GM18517 (cell line): ENCODE measurements around the gene CDH13.

Experiments used
- ATAC-seq: cut with Tn5 transposase; IDR thresholded peaks from one replicate; pipeline ENCODE4 v1.9.1; 2021; ENCODE audit warnings: mild to moderate bottlenecking, moderate library complexity; ENCODE audit not compliant: unreplicated experiment

Gene CDH13

GRCh38 chr16:82773018-82773417 lies 146.2 kb downstream of the CDH13 start:
- ATAC-seq: no peak

GRCh38 chr16:82776470-82777146 lies 149.8 kb downstream of the CDH13 start:
- no peak for ATAC-seq

GRCh38 chr16:82782715-82783251 lies 156.0 kb downstream of the CDH13 start:
- no peak for ATAC-seq

GRCh38 chr16:82783933-82784572 lies 157.3 kb downstream of the CDH13 start:
- no peak for ATAC-seq

- ATAC-seq: no peak
Observed at GRCh38 chr16:82784573-82784968, 157.8 kb downstream of the CDH13 start.

GRCh38 chr16:82788225-82788624 lies 161.5 kb downstream of the CDH13 start:
- ATAC-seq: no peak

DNA sequence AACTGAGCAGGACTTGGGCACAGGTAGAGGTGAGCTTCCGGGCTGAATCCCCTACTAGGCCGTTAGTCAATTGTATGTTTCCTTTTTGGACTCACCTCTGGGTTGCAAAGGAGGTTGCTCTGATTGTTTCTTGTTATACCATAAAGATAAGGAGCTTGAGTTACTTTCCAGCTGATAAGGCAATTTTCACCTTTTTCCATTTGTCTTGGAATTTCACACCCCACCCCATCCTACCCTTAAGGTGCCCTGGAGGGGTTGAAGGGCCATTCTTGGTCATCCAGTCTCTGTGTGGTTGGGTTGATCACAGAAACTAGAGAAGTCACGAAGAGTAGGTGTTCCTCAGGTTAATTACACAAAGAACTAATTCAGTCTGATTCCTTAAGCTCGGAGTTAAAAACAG lies 162.2 kb downstream of the CDH13 start:
- ATAC-seq: no peak

- no peak for ATAC-seq
Observed at GRCh38 chr16:82792693-82793092, 165.9 kb downstream of the CDH13 start.

GRCh38 chr16:82793528-82794245 lies 166.9 kb downstream of the CDH13 start:
- no peak for ATAC-seq

GRCh38 chr16:82796047-82796446 lies 169.3 kb downstream of the CDH13 start:
- no peak for ATAC-seq

- no peak for ATAC-seq
Observed at GRCh38 chr16:82801361-82801760, 174.6 kb downstream of the CDH13 start.

GRCh38 chr16:82805866-82806265 lies 179.1 kb downstream of the CDH13 start:
- no peak for ATAC-seq

DNA sequence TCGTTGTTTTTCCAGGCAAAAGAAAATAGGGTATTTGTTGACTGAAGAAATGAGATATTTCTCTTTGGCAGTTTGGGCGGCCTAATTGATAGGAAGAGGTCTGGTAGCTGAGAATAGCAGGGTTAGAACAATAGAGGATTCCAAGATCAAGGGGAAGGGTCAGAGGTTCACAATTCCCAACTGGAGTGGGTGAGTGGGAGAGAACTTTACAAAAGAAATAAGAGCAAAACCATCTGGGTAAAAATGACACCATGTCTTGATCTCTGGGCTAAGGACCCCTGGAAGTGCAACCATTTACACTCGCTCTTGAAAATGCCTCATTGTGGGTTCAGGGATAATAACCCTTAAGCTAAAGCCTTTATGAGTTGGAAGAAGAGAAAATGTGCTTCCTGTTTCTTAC lies 180.5 kb downstream of the CDH13 start:
- ATAC-seq: no peak

DNA sequence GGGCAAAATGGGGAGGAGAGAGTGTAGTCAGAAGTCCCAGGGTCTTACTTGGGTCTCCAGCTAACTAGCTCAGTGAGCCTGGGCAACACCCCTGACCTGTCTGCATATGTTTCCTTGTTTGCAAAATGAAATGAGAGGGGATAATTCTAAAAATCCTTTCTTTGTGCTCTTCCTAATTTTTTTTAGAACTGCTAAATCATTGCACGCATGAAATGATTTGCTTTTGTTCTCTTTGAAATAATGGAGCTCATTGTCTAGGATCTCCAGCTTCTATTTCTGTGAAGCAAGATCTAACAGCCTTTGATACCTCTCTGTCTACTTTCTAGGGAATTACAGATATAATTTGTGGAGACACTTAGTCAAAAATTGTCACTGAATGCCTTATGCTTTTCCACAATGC lies 181.3 kb downstream of the CDH13 start:
- no peak for ATAC-seq

- ATAC-seq: no peak
Observed at GRCh38 chr16:82810077-82810476, 183.3 kb downstream of the CDH13 start.

DNA sequence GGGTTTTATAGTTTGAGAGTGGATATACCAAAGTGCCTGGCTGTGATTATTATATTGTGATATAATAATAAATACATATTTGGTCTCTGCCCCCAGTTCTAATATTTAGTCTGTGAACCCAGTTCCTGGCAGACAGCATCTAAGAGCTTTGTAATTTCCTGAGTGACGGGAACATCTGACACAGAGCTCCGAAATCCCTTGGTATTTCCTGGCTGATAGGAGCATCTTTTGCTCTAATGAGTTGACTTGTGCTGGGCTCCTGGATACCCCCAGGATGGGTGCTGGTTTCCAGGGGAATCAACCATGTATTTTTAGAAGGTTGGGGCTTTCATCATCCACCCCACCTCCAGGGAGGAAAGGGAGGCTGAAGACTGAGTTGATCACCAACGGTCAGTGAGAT lies 187.3 kb downstream of the CDH13 start:
- no peak for ATAC-seq

- no peak for ATAC-seq
Observed at GRCh38 chr16:82819286-82819685, 192.5 kb downstream of the CDH13 start.

DNA sequence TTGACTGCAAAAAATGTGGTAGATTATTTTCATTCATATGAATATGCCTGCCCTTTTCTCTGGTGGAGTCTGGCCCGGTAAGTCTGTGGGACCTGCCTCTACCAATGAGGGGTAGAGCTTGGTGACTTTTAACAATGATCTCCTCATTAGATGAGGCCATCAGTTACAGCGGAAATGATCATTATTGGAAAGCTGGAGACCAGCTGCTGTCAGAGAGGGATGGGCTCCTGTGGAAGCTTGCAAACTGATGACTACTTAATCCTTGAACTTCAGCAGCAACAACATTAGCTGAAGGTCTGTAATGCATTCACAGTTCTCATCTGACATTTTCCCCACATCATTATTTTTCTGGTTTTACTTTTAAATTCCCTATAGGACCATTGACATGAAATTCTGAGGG lies 194.1 kb downstream of the CDH13 start:
- no peak for ATAC-seq

- no peak for ATAC-seq
Observed at GRCh38 chr16:82824408-82824807, 197.6 kb downstream of the CDH13 start.

GRCh38 chr16:82829301-82829700 lies 202.5 kb downstream of the CDH13 start:
- ATAC-seq: no peak

- ATAC-seq: no peak
Observed at GRCh38 chr16:82830944-82831343, 204.2 kb downstream of the CDH13 start.

- ATAC-seq: no peak
Observed at GRCh38 chr16:82832821-82833220, 206.1 kb downstream of the CDH13 start.
